ENCODE measurements around the gene ISLR.

The ISLR gene, protein sequence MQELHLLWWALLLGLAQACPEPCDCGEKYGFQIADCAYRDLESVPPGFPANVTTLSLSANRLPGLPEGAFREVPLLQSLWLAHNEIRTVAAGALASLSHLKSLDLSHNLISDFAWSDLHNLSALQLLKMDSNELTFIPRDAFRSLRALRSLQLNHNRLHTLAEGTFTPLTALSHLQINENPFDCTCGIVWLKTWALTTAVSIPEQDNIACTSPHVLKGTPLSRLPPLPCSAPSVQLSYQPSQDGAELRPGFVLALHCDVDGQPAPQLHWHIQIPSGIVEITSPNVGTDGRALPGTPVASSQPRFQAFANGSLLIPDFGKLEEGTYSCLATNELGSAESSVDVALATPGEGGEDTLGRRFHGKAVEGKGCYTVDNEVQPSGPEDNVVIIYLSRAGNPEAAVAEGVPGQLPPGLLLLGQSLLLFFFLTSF

DNA sequence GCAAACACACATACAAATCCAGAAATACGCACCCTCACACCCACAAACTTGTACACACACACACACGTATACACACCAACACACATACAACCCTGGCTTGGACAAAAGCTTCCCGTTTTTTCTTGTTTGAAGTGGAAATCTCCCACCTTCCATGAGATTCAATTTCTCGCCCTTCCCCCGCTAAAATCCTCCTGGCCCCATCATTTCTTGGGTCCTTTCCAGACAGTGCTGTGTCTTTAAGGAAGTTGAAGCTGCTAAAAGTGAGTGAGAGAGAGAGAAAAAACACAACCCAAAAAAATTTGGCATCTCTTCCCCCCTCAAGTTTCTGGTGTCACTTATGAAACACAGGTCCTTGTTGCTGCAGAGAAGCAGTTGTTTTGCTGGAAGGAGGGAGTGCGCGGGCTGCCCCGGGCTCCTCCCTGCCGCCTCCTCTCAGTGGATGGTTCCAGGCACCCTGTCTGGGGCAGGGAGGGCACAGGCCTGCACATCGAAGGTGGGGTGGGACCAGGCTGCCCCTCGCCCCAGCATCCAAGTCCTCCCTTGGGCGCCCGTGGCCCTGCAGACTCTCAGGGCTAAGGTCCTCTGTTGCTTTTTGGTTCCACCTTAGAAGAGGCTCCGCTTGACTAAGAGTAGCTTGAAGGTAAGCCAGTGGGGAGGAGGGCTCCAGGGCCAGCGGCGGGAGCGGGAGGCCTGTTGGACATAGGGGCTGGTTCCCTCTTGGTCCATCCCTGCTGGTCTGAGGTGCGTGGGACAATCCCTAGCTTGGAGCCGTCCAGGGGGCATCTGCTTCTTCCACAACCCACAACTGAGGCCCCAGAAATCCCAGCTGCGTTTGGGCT, at the start of gene ISLR:
Gene ISLR (plus strand): TSS at position 331 of the 839 bp plus-strand sequence. CDS start 1,149 bp downstream, outside the sequence.
- DNase-seq, result no peak

DNA sequence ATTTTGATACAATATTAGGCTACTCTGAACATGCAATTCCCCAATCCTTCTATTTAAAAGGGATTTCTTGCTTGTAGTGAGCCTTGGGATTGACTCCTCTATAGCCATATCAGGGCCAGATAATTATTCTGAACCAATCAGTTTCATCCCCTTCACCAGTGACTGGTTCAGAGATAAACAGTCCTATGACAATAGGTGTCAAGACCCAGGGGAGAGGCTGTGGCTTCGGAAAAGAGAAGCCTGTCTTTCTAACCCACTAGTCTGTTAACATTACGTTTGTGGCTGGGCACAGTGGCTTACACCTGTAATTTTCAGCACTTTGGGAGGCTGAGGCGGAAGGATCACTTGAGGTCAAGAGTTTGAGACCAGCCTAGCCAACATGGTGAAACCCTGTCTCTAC, 49.3 kb upstream of the ISLR start:
- no peak for DNase-seq

DNA sequence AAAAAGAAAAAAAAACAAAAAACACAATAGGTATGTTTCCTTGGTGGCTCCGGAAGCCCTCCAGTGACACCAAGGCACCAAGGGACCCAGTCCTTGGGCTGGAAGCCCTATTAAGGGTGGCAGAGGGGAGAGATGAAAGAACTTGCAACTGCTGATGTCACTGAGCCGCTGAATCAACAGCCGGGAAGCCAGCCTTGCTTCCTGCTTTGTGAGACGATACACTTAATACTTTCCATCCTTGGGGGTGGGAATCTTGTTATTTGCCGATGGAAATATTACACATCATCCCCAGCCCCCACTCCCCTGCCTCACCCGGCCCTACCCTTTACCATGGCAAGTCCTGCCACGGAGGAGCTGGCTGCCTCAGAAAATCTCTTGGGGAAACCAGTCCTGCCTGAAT, 48.8 kb upstream of the ISLR start:
- no peak for DNase-seq

DNA sequence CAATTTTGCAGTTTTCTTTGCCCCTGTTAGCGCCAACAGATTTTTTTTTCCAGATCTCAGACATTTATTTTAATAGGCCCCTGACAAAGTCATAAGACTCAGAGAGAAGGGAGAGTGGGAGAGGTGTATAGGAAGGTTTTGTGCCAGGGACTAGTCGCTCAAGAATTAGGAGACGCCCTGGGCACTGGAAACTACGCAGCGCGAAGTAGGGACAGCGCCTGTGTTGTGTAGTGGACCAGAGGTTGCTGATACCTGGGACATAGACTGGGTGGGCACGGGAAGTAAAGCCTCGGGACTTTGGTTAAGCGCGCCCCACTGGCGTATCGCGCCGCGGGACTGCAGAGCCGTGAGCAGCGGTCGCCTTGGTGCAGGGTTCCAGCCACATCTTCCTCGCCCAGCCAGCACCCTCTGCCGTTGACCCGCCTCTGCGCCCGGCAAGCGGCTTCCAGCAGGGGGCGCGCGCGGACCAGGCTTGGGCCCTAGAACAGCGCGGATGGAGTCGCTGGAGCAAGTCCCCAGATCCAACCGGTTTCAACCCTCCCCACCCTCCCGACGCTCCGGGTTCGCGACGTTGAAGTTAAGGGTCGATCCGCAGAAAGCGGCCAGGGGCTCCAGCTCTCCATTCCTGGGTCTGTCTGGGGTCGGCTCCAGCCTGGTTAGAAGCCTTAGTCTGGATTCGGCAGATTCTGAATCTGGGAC, 46.1 kb upstream of the ISLR start:
- peak; percentile 84 for DNase-seq

DNA sequence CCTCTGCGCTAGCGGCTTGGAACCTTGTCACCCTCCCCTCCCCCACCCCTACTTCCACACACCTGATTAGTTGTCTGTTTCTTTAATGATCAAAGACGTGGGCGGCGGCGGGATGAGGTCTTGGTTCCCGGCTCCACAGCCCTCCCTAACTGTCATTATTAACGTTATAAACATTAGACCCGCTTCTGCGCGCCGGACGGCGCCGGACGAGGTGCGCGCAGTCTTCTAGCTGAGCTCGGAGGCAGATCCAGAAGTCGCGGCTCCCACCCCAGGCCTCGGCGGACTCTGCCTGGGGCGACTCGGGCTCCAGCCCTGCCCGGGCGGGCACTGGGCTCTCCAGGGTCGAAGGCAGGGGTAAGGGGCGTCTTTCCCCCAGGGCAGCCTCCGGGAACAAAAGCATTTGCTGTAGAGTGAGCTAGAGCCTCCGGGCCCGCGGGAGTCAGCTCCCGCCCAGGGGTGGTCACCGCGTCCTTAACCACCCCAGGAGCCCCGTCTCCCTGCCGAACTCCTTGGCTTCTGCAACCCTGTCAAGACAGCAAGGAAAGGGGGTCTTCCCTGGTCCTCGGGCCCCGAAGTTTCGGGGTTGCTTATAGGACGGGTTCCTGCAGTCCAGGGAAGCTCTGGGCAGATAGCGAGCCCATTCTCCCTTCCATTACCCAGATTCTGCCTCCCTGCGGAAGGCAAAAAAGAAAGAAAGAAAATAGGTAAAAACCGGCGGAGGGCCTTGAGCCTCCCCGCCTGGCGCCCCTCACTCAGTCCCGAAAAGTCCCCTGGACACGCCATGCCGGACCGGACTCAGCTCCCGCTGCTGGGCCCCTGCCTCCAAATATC, 45.3 kb upstream of the ISLR start:
- DNase-seq, result no peak

DNA sequence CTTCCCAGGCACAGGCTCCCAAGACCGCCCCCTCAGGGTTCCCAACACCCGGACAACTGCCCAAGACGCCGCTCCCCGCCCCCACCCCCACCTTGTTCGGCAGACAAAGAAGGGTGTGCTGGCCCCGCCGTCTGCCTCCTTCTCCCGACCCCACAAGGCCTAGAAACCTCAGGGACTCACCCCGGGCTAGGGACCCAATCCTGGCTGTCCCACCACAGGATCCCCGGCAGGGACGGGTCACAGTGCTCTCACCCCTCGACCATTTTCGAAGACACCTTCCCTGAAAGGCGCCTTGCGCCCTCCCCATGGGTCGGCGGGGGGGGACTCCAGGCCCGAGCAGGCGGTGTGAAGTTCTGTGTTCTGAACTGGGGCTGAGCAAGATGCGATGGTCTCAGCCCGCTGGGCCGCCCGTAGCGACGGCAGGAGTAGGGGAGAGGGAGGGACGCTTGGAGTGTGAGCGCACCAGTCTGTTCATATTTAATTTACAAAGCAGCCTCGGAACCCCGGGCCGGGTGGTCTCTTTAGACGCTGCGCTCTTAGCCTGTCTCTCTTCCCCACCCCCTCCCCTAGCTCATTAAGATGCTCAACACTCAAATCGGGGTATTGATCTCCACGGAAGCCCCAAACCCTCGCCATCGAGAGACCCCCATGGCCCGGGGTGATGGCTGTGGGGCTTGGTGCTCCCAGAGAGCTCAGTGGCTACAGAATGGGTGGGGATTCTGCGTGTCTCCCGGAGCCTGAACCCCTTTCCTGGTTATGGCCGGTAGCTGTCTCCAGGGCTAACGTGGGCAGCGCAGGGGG, 44.5 kb upstream of the ISLR start:
- DNase-seq, result peak; percentile 19

DNA sequence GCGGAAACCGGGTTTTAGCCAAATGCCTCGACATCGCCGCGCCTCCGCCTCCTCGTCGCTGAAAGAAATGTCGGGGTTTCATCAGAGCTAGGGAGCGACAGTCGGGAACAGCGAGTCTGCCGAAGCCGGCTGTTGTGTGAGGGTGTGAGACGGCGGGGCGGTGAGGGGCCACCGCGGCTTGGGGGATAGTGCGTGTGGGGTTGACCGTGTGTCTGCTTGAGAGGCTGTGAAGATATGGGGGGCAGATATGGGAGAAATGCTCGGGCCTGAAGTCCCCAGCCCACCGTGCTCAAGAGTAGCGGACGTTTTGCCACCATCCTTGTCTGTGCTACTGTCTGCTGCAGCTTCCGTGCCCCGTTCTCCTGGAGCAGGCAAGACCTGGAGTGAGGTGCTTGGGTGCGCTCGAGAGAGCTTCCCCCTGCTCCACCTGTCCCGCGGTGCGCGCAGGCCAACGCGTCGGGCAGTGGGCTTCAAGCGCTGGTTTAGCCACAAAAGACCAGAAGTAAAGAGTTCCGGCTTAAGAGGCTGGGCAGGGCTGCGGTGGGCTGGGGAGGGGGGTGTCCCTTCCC, 43.8 kb upstream of the ISLR start:
- no peak for DNase-seq

DNA sequence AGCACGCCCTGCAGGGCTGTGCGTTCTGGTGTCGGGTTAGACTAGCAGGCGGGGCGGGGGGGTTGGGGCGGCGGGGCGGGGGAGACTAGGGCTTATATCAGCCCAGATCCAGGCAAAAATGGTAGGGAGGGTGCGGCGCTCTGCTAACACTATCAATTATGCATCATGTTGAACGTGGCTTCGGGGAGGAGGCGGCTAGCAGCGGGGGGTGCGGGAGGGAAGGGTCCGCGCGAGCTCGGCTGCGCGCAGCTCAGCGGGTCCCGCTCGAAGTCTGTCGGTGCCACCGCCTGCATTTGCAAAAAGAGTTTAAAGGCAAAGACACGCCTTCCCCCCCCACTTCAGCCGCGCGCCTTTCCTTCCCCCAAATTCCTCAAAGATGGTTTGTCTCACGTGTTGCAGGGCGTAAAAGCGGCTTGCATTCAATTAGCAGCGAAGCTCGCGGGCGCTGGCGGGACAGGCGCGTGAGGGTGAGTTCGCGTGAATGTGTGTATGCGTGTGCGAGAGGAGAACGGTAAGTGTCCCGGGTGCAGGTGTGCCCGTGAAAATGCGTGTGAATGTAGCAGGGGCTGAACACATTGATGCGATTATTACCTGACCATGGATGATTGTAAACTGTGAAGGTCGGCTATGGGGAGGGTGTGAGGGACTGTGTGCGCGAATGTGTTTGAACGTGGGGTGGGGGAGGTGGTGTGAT, 43.2 kb upstream of the ISLR start, which contains the start of gene ISLR2:
Gene ISLR2 (plus strand): TSS at position 432 of the 694 bp plus-strand sequence. CDS start 2,169 bp downstream, outside the sequence.
- no peak for DNase-seq

DNA sequence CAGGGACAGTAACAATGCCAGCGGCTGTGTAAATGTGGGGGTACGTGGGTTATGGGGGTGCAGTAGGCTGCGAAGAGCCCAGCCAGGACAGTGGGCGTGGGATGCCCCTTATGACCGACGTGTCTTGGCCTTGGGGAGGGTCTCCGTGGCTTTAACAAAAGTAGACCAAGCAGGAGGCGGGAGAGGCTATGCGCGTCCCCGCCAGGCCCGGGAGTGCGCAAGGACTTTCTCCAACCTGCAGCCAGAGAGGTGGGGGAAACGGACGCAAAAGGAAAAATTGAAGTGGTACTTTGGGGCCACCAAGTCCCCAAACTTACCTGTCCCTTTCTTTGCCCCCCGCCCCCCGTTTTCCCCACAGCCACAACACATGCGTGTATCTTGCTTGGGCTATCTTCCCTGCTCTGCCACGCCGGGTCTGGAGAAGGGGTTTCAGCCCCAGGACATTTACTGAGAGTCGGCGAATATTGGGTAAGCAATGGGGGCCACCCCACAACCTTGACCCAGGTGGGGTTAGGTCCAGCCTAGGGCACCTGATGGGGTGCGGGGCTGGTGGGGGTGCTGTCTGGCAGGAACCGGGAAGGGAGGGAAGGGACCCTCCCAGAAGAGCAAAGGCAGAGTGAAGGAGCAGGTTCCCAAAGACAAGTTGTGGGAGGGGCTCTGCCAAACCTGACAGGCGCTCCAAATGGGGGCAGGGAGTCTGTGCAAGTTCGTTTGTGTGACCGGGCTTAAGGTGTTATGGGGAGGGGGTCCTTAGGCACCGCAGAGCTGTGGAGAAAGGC, 42.5 kb upstream of the ISLR start:
- DNase-seq, result no peak

DNA sequence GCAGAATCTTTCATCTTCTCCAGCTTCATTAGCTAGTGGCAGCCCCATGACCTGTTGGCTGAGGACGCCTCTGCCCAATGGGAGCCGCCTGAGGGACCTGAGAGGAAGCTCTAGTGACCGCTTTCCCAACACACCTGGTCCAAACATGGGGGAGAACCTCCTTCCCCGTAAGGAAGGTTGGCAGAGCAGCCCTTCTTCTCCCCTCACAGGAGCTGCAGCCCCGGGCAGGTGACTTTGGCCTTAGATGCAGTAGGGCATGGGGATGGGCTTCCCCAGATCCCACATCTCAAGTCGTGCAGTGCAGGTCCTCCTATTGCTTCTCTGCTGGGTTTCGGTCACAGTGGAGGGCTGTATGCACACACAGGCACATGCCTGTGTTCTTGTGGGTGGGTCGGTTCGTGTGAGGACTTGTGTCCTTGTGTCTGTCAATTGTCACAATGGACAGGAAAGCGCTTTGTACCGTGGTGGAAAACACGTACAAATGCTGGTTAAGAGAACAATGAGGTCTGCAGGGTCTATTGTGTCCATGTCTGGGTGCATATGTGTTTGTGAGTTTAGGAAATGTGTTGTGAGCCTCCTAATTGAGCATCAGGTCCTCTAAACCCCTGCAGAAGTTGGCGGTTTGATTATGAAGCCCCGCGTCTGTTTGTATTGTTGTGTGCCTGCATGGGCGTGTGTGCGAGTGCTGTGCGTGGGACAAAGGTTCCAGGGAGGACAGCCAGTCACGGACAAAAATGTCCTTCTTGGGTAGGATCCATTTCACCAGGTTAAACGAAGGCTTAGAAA, 41.7 kb upstream of the ISLR start:
- no peak for DNase-seq

DNA sequence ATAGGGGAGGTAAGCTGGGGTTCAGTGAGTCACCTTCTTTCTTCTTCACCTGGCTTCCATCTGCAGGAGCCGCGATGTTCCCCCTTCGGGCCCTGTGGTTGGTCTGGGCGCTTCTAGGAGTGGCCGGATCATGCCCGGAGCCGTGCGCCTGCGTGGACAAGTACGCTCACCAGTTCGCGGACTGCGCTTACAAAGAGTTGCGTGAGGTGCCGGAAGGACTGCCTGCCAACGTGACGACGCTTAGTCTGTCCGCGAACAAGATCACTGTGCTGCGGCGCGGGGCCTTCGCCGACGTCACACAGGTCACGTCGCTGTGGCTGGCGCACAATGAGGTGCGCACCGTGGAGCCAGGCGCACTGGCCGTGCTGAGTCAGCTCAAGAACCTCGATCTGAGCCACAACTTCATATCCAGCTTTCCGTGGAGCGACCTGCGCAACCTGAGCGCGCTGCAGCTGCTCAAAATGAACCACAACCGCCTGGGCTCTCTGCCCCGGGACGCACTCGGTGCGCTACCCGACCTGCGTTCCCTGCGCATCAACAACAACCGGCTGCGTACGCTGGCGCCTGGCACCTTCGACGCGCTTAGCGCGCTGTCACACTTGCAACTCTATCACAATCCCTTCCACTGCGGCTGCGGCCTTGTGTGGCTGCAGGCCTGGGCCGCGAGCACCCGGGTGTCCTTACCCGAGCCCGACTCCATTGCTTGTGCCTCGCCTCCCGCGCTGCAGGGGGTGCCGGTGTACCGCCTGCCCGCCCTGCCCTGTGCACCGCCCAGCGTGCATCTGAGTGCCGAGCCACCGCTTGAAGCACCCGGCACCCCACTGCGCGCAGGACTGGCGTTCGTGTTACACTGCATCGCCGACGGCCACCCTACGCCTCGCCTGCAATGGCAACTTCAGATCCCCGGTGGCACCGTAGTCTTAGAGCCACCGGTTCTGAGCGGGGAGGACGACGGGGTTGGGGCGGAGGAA, 40.5 kb upstream of the ISLR start:
- DNase-seq, result no peak

DNA sequence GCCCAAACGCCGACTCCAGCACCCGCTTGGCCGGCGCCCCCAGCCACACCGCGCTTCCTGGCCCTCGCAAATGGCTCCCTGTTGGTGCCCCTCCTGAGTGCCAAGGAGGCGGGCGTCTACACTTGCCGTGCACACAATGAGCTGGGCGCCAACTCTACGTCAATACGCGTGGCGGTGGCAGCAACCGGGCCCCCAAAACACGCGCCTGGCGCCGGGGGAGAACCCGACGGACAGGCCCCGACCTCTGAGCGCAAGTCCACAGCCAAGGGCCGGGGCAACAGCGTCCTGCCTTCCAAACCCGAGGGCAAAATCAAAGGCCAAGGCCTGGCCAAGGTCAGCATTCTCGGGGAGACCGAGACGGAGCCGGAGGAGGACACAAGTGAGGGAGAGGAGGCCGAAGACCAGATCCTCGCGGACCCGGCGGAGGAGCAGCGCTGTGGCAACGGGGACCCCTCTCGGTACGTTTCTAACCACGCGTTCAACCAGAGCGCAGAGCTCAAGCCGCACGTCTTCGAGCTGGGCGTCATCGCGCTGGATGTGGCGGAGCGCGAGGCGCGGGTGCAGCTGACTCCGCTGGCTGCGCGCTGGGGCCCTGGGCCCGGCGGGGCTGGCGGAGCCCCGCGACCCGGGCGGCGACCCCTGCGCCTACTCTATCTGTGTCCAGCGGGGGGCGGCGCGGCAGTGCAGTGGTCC, 39.7 kb upstream of the ISLR start:
- no peak for DNase-seq

DNA sequence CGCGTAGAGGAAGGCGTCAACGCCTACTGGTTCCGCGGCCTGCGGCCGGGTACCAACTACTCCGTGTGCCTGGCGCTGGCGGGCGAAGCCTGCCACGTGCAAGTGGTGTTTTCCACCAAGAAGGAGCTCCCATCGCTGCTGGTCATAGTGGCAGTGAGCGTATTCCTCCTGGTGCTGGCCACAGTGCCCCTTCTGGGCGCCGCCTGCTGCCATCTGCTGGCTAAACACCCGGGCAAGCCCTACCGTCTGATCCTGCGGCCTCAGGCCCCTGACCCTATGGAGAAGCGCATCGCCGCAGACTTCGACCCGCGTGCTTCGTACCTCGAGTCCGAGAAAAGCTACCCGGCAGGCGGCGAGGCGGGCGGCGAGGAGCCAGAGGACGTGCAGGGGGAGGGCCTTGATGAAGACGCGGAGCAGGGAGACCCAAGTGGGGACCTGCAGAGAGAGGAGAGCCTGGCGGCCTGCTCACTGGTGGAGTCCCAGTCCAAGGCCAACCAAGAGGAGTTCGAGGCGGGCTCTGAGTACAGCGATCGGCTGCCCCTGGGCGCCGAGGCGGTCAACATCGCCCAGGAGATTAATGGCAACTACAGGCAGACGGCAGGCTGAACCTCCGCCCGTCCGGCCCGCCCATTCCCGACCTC, 39.0 kb upstream of the ISLR start:
- DNase-seq, result no peak

DNA sequence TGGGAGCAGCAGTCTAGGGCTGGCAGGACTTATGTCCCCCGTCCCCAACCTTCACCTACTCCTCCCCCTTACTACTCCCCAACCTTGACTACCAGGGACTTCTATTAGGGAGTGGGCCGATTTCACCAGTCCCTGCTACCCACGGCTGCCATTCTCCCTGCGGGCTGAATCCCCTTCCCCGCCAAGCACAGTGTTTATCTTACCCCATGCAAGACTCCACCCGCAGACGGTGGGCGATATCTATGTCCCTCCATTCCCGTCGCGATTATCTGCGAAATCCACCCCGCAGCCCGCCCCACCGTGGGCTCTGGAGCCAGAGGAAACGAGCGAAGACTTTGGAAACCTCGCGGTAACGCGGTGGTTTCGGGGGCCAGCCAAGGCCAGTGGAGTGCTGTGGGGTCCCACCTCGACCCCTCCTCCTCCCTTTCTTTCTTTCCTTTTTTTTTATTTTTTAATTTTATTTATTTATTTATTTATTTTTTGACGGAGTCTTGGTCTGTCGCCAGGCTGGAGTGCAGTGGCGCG, 38.4 kb upstream of the ISLR start:
- no peak for DNase-seq

DNA sequence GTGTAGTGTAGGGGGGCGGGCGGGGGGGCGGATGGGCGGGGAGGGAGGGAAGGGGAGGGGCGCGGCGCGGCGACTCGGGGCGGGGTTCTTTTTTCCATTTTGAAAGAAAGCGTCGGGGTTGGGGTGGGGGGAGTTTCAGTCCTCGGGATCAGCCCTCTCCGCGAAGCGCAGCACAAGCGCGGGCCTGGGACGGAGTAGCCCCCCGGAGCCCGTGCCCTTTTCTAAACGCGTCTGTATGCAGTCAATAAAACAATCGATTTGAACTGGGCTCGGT, 37.0 kb upstream of the ISLR start:
- DNase-seq, result no peak

DNA sequence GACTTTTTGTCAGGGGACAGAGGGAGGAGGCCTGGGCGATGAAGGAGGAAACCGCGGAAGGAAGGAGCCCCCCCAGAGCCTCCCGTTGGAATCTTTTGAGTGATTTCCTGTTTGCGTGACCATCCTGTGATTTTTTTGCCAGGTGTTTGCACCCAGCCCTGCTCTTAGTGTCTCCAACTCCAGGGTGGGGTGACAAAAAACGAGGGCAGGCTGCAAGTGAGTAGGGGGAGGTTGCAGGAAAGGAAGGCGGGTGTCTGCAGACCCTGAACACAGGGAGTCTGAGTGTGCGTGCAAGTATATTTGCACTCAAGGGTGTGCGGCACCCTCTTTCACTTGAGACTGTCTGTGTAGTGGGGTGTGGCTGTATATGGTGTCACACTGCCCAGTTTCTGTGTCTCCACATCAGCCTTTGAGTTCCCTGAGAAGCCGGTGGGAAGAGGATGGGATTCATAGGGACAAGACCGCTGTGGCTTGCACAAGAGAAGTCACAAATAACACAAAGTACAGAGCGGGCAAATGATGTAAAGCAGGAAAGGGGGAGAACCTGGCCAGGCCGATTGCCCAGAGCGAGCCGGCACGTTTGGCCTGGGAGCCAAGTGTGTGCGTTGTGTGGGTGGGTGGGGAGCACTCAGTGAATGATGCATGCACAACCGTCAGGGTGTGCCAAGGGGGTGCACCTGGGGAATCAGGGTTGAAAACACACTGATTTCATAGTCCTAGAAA, 36.5 kb upstream of the ISLR start:
- no peak for DNase-seq
